ENCODE measurements around the gene TNPO2. TPM values are rescaled to one million over a fixed set of nuclear protein-coding genes. Genes with fewer than 3 reads are reported as not detected.

The TNPO2 gene
- total and polyA plus RNA-seq, 2 of the 13 experiments (the other 11 are each of a cell fraction or from before 2014, with no cell fraction given): 31.7 to 61.0 TPM

- TF ChIP-seq, protein P1, sequence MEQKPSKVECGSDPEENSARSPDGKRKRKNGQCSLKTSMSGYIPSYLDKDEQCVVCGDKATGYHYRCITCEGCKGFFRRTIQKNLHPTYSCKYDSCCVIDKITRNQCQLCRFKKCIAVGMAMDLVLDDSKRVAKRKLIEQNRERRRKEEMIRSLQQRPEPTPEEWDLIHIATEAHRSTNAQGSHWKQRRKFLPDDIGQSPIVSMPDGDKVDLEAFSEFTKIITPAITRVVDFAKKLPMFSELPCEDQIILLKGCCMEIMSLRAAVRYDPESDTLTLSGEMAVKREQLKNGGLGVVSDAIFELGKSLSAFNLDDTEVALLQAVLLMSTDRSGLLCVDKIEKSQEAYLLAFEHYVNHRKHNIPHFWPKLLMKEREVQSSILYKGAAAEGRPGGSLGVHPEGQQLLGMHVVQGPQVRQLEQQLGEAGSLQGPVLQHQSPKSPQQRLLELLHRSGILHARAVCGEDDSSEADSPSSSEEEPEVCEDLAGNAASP (CRISPR knock-in tag; IDR thresholded peaks at IDR 0.05; ENCODE audit: borderline replicate concordance): peak; percentile 36; the same call in 1 of the 2 replicates
- TF ChIP-seq THAP9 (CRISPR knock-in tag; IDR thresholded peaks at IDR 0.05; ENCODE audit: borderline replicate concordance): no peak
- TF ChIP-seq, protein P2, sequence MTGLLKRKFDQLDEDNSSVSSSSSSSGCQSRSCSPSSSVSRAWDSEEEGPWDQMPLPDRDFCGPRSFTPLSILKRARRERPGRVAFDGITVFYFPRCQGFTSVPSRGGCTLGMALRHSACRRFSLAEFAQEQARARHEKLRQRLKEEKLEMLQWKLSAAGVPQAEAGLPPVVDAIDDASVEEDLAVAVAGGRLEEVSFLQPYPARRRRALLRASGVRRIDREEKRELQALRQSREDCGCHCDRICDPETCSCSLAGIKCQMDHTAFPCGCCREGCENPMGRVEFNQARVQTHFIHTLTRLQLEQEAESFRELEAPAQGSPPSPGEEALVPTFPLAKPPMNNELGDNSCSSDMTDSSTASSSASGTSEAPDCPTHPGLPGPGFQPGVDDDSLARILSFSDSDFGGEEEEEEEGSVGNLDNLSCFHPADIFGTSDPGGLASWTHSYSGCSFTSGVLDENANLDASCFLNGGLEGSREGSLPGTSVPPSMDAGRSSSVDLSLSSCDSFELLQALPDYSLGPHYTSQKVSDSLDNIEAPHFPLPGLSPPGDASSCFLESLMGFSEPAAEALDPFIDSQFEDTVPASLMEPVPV (CRISPR knock-in tag; IDR thresholded peaks at IDR 0.05): no peak
- TF ChIP-seq NKX3-1 (CRISPR knock-in tag; IDR thresholded peaks at IDR 0.05): no peak
- TF ChIP-seq, protein P3, sequence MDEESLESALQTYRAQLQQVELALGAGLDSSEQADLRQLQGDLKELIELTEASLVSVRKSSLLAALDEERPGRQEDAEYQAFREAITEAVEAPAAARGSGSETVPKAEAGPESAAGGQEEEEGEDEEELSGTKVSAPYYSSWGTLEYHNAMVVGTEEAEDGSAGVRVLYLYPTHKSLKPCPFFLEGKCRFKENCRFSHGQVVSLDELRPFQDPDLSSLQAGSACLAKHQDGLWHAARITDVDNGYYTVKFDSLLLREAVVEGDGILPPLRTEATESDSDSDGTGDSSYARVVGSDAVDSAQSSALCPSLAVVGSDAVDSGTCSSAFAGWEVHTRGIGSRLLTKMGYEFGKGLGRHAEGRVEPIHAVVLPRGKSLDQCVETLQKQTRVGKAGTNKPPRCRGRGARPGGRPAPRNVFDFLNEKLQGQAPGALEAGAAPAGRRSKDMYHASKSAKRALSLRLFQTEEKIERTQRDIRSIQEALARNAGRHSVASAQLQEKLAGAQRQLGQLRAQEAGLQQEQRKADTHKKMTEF (CRISPR knock-in tag; IDR thresholded peaks at IDR 0.05): peak; percentile 57; the same call in 1 of the 2 replicates
- TF ChIP-seq, protein P4, sequence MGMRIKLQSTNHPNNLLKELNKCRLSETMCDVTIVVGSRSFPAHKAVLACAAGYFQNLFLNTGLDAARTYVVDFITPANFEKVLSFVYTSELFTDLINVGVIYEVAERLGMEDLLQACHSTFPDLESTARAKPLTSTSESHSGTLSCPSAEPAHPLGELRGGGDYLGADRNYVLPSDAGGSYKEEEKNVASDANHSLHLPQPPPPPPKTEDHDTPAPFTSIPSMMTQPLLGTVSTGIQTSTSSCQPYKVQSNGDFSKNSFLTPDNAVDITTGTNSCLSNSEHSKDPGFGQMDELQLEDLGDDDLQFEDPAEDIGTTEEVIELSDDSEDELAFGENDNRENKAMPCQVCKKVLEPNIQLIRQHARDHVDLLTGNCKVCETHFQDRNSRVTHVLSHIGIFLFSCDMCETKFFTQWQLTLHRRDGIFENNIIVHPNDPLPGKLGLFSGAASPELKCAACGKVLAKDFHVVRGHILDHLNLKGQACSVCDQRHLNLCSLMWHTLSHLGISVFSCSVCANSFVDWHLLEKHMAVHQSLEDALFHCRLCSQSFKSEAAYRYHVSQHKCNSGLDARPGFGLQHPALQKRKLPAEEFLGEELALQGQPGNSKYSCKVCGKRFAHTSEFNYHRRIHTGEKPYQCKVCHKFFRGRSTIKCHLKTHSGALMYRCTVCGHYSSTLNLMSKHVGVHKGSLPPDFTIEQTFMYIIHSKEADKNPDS (CRISPR knock-in tag; IDR thresholded peaks at IDR 0.05): no peak
- TF ChIP-seq SKI (IDR thresholded peaks at IDR 0.05; ENCODE audit: partially characterized antibody): no peak
- TF ChIP-seq ZFY (CRISPR knock-in tag; IDR thresholded peaks at IDR 0.05): no peak
- TF ChIP-seq CEBPG (CRISPR knock-in tag; IDR thresholded peaks at IDR 0.05): peak; percentile 67
- TF ChIP-seq ZFP62 (CRISPR knock-in tag; IDR thresholded peaks at IDR 0.05): no peak
- no peak for TF ChIP-seq ZBTB46 (CRISPR knock-in tag; IDR thresholded peaks at IDR 0.05; ENCODE audit: borderline replicate concordance)
- TF ChIP-seq SMARCE1 (IDR thresholded peaks at IDR 0.05; ENCODE audit: borderline replicate concordance): no peak
Observed at GRCh38 chr19:12722566-12723380, 959 bp downstream of the TNPO2 start (continued).
